HG02852 (cell line): ENCODE measurements around the gene SCOC.
"Not testable (repeated sequence)": the region's sequence is repeated elsewhere in the genome, so short reads cannot be mapped to it uniquely, and the experiment has no call there.

Experiments
- ATAC-seq: cut with Tn5 transposase; IDR thresholded peaks from one replicate; pipeline ENCODE4 v1.9.1; 2021; ENCODE audit warnings: mild to moderate bottlenecking, moderate library complexity; ENCODE audit not compliant: unreplicated experiment

SCOC gene

DNA sequence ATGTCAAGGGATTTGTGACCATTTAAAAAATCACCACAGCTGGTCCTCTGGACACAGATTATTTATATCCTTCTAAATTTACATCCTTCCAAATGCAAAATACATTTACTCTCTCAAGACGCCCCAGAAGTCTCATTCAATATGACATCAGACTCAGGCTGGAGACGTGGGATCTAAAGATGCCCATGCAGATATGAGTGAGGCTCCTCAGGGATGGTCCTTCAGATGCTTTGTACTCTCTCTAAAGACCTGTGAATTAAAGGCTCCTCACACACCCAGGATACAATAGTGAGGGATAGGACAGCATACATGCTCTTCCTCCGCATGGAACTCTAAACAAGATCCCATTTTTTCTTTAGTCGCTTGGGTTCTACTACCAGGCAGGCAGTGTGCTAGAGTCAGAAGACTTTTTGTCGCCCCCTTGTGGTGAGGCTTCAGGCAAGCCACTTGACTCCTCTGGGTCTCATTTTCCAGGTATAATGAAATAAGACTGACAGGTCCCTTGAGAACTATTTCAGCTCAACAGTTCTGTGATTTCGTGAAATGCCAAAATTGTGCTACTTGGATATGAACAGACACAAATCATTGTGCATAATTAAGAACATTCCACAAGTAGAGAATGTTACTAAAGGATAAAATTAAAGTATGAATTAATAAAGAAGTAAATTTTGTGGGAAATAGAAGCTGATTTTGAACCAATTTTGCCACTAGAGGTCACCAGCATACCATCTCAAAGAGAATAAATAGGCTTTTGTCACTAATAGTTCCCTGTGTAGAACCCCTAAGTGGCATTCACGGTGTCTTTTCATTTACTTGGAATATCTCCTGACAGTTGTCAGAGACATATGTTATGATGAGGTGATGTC lies 13.7 kb upstream of the SCOC start:
- peak; percentile 97 for ATAC-seq

DNA sequence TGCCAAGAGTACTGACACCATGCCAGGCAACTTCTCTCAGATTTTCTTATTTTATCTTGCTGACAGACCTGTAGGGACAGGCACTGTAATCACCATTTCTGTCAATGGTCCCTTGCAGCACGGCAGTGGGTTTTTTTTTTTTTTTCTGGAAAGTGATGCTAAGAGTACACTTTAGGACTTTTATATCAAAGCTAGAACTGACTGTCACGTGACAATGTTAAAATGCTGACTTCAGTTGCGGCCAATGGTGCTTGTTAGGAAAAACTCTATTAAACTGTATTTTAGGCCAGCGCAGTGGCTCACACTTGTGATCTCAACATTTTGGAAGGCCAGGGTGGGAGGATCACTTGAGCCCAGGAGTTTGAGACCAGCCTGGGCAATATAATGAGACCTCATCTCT lies 12.3 kb upstream of the SCOC start:
- no peak for ATAC-seq

DNA sequence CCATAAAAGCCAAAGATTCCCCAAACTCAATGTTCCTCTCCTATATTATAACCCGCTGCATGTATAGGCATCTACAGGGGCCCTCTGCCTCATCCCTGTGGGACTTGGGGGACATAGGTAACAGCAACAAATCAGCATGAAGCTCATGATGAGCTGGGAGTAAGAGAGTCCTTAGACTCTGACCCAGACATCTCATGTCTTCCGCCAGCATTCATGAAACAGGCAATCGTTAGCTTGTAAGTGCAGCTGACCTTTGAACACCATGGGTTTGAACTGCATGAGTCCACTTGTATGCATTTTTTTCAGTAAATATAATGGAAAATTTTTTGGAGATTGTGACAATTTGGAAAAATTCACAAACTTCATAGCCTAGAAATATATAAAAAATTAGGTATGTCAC lies 10.4 kb upstream of the SCOC start:
- no peak for ATAC-seq

DNA sequence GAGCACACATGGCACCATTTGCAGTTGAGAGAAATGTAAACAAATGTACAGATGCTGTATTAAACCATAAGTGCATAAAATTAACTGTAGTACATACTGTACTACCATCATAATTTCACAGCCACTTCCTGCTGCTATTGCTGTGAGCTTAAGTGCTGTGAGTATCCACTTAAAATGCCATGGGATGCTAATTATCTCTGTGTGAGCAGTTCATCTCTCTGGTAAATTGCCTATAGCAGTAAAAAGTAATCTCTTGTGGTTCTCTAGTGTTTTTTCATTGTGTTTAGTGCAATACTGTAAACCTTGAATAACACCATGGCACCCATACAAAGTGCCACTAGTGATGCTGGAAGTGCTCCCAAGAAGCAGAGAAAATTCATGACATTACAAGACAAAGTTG lies 9.9 kb upstream of the SCOC start:
- no peak for ATAC-seq

DNA sequence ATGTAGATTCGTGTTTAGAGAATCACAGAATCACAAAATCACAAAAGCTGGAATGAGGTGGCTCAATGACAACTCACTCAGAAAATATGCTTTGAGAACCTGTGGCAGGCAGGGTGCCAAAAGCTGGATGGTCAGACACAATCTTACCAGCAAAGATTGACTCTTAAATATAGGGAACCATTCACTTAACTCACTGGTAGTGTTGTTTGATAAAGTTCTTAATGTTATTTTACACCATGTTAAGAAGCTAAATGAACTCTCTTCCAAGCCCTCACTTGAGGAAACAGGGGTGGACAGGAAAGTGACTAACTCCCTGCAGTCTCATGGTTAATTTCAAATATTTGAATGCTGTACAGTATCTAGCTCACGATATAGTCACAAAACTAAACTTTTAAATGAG lies 5.7 kb upstream of the SCOC start:
- ATAC-seq: no peak

DNA sequence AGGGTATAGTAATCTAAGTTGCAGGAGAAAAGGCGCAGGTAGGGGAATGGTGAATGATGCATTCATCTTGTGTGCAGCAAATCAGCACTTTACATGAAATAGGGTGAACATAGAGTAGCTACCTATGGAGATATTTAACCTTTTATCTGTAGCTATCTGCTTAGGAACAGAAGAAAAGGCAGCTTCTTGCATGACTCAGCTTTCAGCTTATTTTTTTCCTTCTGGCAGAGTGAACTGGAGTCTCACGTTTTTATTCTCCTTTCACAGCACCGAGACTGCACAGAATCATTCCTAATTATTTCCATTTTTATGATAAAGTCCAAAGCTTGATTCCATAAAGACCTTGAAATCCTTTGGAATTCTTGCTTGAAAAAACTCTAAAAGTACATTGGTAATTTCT lies 4.8 kb upstream of the SCOC start:
- ATAC-seq: no peak

DNA sequence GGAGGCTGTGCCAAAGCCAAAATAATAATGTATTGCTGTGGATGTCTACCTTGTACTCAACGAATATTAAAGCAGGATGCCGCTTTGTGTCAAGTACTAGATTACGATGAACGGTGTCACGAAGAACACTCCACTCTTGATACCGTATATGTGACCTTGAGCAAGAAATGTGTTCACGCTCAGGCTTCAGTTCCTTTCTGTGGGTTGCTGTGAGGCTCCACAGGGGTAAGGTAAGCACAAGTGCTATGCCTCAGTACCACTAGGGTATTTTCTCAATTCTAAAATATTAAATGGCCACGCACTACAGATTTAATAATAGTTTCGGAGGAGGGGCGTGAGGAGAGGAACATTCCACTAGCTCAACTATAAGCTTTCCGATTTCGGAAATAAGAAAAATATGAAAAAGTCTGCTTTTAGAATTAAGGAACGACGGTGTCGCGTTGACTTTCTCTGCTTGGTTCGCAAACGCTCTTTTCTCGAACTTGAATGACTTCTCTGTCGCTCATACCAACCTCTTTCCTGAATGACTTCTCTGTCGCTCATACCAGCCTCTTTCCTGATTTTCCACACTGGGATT lies 607 bp upstream of the SCOC start:
- ATAC-seq: peak; percentile 52

DNA sequence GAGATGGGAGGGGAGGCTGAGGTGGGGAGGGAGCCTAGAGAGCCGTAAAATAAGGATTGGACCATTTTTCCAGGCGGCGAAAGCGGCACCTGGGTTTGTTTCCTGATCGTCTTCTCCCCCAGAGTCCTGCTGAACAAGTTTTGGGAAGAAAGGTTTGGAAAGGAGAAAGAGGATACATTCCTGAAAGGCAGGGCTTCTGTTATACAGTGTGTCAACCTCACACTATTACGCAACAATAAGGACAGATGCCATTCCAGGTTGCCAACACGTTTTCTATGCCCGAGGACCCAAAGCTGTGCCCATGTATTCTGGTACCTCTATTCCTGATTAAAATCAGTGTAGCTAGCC lies 658 bp downstream of the SCOC start:
- ATAC-seq: no peak

DNA sequence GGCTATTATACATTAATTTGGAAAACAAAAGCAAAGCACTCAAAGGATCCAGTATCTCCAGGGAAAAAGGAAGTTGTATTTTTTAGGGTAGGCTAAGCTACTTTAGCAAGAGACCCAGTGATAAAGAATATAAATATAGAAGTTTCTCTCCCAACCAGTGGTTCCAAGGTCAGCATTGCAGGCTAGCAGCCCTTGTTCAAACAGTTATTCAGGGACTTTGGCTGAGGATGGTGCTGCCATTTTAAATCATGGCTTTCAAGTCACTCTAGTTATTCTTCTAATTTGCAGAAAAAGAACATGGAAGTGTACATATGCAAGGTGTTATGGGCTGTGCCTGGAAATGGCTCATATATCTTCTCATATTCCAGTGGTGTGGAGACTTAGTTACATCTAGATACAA lies 9.3 kb downstream of the SCOC start:
- ATAC-seq: no peak

DNA sequence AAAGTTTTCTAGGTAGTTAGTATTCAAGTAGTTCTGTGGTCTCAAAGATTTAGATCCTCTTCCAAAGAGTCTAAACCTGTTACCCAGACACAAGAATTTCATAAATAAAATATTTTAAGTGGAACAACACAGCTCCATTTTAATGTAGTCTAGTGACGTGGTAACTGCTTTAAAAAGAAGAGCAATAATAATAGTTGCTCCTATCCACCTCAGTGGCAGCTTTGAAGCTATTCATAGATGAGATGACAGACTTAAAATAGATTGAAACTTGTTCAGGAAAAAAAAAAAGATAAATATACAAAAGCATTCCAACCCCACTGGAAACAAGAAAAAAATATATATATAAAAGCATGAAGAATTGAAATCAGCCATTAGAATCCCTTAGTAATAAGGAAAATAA lies 14.6 kb downstream of the SCOC start:
- ATAC-seq: no peak

DNA sequence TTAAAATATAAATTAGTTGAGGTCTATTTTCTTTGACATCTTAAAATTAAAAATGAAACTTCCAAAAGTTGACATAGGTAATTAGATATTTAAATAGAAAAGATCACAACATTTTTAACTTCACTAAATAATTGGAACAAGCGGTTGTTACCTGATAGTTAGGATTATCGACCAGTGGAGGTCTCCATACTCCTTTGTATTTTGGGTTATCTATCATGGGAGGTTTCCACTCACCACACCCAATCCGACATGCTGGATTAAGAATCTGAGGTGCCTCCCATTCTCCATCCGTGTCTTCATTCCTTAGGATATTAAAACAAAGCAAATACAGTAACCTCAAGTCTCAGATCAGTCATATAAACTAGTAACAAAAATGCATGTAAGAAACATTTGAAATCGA lies 22.2 kb downstream of the SCOC start:
- ATAC-seq: no peak

DNA sequence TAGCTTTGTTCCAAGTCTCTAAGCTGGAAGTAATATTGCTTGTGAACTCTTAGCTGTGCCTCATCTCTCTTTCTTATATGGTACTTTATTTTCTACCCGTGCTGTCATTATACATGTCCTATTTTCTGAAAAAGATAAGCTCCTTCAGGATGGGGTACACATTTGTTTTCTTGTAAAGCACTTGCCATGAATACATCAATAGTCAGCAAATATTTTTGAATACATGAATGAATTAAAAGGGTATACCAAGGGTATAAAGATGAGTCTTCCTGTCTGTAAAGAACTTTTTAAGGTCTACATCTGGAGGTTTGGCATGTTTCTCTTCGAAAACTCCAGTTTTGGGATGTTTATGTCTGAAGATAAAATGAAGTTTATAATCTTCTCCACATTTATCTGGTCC lies 26.7 kb downstream of the SCOC start:
- ATAC-seq: no peak

DNA sequence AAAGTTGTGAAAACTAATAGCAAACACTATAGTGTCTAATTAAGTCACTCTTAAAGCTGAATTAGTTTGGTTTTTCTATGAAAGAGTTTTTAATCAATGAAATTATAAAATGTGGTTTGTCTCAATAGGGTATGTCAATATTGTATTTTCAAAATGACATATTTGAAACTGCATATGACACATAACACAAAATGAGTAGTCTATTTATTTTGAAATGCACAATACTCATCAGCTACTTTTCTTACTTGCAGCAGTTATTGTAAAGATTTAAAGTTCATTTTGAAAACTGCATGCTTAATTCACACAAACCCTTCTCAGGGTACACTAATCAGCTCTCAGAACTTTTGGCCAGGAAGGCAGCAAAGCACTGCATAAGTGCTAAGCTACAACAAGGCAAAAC lies 32.8 kb downstream of the SCOC start:
- no peak for ATAC-seq

DNA sequence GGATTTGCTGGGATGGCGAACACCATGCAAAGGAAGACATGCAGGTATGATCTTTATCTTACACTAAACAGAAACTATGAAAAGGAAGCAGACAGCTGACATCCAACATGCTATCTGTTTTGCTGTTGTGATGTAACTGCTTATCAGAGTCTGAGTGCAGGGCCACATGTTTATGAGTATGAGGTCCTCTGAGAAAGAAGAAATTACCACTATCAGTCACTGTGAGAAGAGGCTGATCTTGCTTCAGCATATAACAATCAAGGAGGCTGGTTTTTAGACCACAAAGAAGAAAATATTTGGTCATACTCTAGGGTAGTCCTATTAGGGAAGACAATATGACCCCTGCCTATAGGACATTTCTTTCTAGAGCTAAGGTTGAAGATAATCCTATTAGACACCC lies 35.5 kb downstream of the SCOC start:
- no peak for ATAC-seq

DNA sequence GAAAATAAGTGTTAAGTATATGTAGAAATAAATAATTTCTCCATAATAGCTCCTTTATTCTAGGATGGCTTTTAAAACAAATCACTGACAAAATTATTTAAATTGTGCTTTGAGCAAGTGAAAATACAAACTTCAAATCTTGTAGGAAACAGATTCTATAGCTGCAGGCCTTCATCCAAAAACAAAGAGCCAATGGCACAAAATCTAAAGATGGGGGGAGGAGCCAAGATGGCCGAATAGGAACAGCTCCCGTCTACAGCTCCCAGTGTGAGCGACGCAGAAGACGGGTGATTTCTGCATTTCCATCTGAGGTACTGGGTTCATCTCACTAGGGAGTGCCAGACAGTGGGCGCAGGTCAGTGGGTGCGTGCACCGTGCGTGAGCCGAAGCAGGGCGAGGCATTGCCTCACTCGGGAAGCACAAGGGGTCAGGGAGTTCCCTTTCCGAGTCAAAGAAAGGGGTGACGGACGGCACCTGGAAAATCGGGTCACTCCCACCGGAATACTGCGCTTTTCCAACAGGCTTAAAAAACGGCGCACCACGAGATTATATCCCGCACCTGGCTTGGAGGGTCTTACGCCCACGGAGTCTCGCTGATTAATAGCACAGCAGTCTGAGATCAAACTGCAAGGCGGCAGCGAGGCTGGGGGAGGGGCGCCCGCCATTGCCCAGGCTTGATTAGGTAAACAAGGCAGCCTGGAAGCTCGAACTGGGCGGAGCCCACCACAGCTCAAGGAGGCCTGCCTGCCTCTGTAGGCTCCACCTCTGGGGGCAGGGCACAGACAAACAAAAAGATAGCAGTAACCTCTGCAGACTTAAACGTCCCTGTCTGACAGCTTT lies 39.9 kb downstream of the SCOC start:
- ATAC-seq: not testable (repeated sequence)

DNA sequence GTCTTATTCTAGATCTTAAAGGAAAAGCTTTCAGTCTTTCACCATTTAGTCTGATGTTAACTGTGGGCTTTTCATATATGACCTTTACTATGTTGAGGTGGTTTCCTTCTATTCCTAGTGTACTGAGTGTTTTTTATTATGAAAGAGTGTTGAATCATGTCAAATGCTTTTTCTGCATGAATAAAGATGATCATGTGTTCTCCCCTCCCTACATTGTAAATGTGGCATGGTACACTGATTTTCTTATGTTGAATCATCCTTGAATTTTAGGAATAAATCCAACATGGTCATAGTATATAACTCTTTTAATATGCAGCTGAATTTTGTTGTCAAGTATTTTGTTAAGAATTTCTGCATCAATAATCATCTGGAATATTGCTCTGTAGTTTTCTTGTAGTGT lies 49.7 kb downstream of the SCOC start:
- ATAC-seq: no peak

DNA sequence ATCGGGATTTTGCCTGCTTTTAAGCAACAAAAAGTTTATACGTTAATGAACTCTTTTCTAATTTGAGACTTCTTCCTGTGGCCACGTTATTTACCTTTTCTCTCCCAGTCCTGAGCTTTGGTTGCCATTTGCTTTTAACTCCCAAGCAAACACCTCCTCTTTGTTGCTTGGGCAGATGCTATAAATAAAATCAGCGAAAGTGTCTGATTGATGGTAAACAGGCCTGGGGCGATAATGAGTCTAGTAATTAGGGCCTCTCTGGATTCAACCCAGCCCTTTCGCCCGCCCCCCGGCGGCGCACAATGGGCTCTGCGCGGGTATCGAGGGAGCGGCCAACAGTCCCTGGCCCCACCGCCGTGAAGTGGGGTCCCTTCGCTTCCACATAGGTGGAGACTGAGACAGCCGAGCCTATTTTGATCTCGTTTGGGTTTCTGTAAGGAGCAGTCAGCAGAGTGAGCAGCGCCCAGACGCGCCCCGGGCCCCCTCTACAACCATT lies 53.2 kb downstream of the SCOC start:
- peak; percentile 5 for ATAC-seq

DNA sequence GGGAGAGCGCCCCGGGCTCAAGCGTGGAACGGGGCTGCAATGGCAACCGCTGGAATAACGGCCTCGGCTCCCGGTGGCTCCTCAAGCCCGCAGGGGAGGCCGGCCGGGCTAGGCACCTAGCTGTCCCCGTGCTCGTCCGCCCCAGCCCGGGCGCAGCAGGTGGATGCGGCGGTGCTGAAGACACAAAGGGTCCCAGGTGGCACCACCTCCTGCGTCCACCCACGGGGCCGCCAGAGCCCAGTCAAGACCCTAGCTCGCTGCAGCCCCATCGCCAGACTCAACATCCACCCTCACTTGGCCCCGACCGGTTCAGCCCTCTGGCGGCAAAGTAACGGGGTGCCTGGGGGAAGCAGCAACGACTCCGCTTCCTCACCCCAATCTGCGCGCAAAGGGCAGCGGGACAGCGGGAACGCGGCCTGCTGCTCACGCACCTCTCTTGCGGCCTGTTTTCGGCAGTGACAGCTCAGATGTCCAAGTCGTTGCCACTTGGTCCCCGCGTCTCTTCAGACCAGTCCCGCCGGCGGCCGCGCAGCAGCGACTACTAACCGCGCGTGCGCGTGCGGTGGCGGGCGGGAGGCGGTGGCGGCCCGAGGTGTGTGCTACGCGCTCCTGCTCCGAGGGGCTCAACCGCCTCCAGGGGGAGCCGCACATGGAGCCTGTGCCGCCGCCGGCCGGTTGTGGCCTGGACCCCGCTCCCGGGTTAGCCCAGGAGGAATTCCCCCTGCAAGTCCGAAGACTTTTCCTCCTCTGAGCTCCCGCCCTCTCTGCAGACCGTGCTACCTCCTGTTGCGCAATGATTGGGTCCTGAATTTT lies 53.9 kb downstream of the SCOC start, which contains the start of gene CLGN:
TSS of gene CLGN (minus strand) at position 543 of the 813 bp plus-strand sequence. CDS start 14,570 bp downstream, outside the sequence.
- ATAC-seq: peak; percentile 82

DNA sequence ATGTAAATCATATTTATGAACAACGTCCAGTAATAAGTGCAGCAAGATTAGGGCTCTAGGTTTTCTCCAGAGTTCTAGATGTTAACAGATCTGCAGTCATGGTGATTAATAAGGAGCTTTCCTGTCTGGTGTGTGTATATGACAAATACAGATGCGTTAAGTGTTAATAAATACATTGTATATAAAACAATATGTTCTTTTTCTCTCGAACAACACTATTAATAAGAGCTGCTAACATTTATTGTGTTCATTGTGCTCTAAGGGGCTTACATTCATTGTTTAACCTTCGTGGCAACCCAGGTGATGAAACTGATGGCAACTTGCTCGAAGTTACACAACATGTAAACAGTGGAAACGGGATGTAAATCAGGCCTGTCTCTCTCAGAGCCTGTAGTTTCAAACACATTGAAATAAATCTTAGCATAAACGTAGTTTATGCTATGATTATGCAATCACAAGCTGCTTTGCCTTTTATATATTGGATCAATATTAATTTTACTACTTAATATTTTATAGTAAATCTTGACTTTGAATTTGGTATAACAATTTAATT lies 54.5 kb downstream of the SCOC start:
- ATAC-seq: no peak
